Measurements from ENCODE around the gene ZNF865.

- TF ChIP-seq CTCF (IDR thresholded peaks at IDR 0.05) (no peak), POLR2AphosphoS5 (IDR thresholded peaks at IDR 0.05) (no peak), EP300 (IDR thresholded peaks at IDR 0.05) (no peak)
These were observed 17.0 kb downstream of the ZNF865 start for GRCh38 chr19:55622242-55622969.
